HUES64 (cell line): Measurements from ENCODE around the gene ABHD13.
"Not testable (repeated sequence)": the region's sequence is repeated elsewhere in the genome, so short reads cannot be mapped to it uniquely, and the experiment has no call there.

ENCODE experiments used
- H3K27ac ChIP-seq: 2 replicates; pipeline ENCODE4 v1.7.0; 2013; ENCODE audit warnings: low read depth, low read length, inconsistent platforms
- H3K27me3 ChIP-seq: 2 replicates; pipeline ENCODE4 v1.6.1; 2013; ENCODE audit warnings: mild to moderate bottlenecking, low read length; ENCODE audit not compliant: insufficient read depth
- H3K36me3 ChIP-seq: 2 replicates; pipeline ENCODE4 v1.6.1; 2013; ENCODE audit warnings: mild to moderate bottlenecking, low read length; ENCODE audit not compliant: insufficient read depth
- H3K4me1 ChIP-seq: 2 replicates; pipeline ENCODE4 v1.6.1; 2013; ENCODE audit warnings: mild to moderate bottlenecking, low read length, moderate library complexity; ENCODE audit not compliant: insufficient read depth
- H3K4me3 ChIP-seq: 2 replicates; pipeline ENCODE4 v1.5.1; 2013; ENCODE audit warnings: mild to moderate bottlenecking, low read length, moderate library complexity
- H3K9ac ChIP-seq: 2 replicates; pipeline ENCODE4 v1.6.1; 2013; ENCODE audit warnings: mild to moderate bottlenecking, low read depth, low read length
- H3K9me3 ChIP-seq: 2 replicates; pipeline ENCODE4 v1.6.1; 2013; ENCODE audit warnings: low read depth, low read length; ENCODE audit not compliant: insufficient read depth
- WGBS: fragments of 150-250, 120-280 bp; methylation state at CpG from one replicate; pipeline ENCODE4 v1.1.7; 2013; ENCODE audit warnings: missing lambda C conversion rate; 5-methylcytosine and 5-hydroxymethylcytosine counted together

Gene ABHD13

DNA sequence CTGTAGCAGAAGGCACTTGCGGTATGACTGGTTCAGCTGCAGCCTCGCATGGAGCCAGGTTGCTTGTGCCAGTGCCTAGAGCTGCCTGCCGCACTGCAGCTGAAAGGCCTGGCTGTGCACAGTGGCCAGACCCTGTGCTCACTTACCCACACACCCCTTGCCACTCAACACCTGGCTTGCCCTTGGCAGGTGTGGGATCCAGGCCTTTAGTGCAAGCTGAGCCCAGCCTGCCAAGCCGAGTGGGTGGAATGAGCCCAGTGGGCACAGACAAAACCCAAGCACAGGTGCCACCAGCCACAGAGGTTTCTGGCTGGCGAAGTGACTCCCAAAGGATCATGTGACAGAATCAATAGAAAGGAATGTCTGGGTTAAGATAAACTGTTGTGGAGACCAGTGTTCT, 22.3 kb upstream of the ABHD13 start:
- 84% methylated on average over 5 of the region's 5 CpGs for WGBS
- Histone ChIP-seq H3K9ac (no peak overlapping the region), H3K27ac (no peak overlapping the region), H3K9me3 (peaks cover 20% of the 10 kb centered on the region), H3K4me1 (no peaks in the 10 kb centered on the region), H3K36me3 (no peaks in the 10 kb centered on the region), H3K4me3 (no peak overlapping the region), H3K27me3 (no peaks in the 10 kb centered on the region)

DNA sequence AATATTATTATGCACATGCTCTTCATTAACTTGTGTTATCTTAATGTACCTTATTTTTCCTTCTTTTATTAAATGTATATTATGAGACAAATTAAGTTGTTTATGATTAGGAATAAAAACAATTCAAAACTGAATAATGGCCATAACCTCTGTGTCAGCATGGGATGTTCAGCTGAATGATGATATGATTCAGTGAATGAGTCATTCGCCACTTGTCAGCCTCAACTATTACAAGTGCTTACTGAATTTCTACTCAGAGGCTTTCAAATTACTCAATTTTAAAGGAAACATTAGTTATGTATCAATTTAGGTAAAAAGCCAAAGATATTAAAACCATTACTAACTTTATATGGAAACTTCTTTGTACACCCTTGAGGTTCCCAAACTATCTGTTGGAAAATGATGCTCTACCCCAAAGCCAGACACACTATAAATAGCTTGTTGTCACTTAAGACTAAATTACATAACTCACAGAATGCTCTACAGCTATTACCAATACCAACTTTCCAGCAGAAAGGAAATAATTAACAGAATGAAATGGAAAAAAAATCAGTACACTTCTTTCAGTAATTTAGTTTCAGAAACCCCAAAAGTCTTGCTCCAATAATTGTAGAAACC, 17.3 kb upstream of the ABHD13 start:
- Histone ChIP-seq H3K4me1 (no peaks in the 10 kb centered on the region), H3K9me3 (0 out of 2 replicates have a peak, but pooled peaks cover under 1% of the 10 kb centered on the region), H3K4me3 (no peak overlapping the region), H3K9ac (no peak overlapping the region), H3K27ac (no peak overlapping the region), H3K27me3 (no peaks in the 10 kb centered on the region), H3K36me3 (no peaks in the 10 kb centered on the region)
- no CpG with 5 or more reads among the region's 1 CpG for WGBS

DNA sequence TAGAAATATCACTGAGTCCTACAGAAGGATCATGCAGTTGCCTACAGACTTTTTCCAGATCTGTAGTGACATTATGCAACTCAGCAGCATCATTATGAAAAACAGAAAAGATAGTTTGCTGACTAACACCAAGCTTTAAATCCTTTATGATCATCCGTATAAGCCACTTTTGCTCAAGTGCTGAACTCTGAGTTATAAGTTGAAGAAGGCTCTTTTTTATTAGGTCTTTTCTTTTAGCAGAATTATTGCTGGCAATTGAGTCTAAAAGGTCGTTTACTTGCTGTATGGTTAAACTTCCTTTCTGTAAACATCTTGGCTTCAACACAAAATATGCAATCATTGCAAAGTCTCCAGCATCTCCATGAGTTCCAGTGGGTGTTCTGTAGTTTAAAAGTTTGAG, 7.6 kb upstream of the ABHD13 start:
- WGBS = 100% methylated on average over 1 of the region's 2 CpGs
- H3K27ac ChIP-seq = no peak overlapping the region
- no peak overlapping the region for H3K4me3 ChIP-seq

DNA sequence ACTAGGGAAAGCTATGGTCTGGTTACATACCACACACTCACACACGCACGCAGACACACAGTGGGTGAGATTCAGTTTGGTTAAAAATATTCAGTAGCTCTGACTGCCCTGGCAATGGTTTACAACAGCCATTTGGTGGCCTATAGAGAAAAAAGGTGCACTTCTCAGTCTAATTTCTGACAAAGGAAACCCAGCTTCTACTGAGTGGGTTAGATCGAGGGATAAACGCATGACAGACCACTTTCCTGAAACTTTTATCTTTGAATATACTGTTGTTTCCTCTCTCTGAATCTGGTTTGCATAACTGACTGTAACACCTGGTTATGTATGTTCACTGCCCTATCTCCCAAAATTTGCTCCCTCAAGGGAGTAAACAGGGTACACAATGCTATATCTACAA, 5.3 kb upstream of the ABHD13 start:
- Histone ChIP-seq H3K27ac (no peak overlapping the region), H3K27me3 (no peaks in the 10 kb centered on the region), H3K36me3 (peaks cover 18% of the 10 kb centered on the region), H3K4me3 (no peak overlapping the region), H3K4me1 (peaks cover 5% of the 10 kb centered on the region; the same call in 1 of the 2 replicates), H3K9ac (no peak overlapping the region), H3K9me3 (no peaks in the 10 kb centered on the region)
- WGBS = 100% methylated on average over 4 of the region's 4 CpGs

More for the DNA sequence above, 7.6 kb upstream of the ABHD13 start:
- peaks cover under 1% of the 10 kb centered on the region; the same call in 1 of the 2 replicates for H3K4me1 ChIP-seq
- H3K36me3 ChIP-seq = peaks cover 18% of the 10 kb centered on the region
- H3K9me3 ChIP-seq = no peaks in the 10 kb centered on the region
- H3K27me3 ChIP-seq = no peaks in the 10 kb centered on the region
- H3K9ac ChIP-seq = no peak overlapping the region

DNA sequence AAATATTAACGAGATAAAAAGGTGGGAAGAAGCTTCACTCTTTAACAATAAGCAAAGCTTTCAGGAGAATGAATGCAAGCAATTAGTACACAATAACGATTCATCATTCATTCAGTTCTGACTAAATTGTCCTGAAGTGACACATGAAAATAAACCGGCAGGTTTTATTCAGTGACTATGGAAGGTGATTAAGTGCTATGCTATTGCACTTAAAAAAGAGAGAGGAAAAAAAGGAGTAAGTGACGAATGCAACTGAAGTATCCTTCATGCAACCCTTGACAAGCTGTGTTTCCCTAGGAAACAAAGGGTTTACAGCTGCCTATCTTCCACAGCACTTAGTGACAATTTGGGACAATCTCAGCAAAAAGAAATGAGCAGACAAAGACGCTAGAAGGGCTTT, 4.2 kb upstream of the ABHD13 start:
- H3K27me3 ChIP-seq = no peaks in the 10 kb centered on the region
- no peak overlapping the region for H3K9ac ChIP-seq
- H3K4me3 ChIP-seq = peak overlapping the region; percentile 59
- peaks cover 5% of the 10 kb centered on the region; the same call in 1 of the 2 replicates for H3K4me1 ChIP-seq
- no peak overlapping the region for H3K27ac ChIP-seq
- H3K9me3 ChIP-seq = no peaks in the 10 kb centered on the region
- H3K36me3 ChIP-seq = peaks cover 18% of the 10 kb centered on the region
- WGBS = 79% methylated on average over 4 of the region's 5 CpGs

DNA sequence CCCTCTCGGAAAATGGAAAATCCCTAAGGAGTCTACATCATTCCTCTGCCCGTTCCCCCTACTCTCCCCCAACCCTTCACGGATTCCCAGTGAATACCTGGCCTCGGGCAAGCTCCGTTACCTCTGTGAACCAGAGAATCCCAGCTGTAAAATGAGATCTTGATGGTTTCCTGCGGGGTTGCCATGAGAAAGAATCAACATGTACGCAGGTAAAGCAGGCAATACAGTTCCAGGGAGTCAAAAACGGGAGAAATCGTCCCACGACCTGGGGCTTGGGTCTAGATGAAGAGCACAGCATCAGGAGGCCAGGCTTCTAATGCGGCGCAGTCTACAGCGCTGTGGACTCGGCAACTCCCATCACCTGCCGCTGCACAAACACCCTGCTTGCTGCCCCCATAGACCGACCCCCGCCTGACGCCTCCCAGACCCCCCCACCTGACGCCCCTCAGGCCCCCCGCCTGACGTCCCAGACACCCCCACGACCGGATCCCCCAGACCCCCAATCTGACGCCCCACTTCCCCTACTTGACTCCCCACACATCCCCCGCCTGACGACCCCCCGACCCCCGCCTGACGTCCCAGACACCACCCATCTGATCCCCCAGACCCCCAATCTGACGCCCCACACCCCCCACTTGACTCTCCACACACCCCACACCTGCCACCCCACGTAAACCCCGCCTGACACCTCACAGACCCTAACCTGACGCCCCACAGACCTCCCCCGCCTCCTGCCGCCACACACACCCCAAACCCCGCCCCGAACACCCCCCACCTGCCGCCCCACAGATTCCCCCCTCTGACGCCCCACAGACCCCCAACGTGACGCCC, 3.5 kb upstream of the ABHD13 start:
- Histone ChIP-seq H3K36me3 (peaks cover 13% of the 10 kb centered on the region), H3K27me3 (no peaks in the 10 kb centered on the region), H3K4me3 (peak overlapping the region; percentile 59), H3K9ac (peak overlapping the region; percentile 29; the same call in 1 of the 2 replicates), H3K9me3 (no peaks in the 10 kb centered on the region), H3K27ac (no peak overlapping the region), H3K4me1 (peaks cover 12% of the 10 kb centered on the region)
- 3% methylated on average over 26 of the region's 41 CpGs for WGBS

DNA sequence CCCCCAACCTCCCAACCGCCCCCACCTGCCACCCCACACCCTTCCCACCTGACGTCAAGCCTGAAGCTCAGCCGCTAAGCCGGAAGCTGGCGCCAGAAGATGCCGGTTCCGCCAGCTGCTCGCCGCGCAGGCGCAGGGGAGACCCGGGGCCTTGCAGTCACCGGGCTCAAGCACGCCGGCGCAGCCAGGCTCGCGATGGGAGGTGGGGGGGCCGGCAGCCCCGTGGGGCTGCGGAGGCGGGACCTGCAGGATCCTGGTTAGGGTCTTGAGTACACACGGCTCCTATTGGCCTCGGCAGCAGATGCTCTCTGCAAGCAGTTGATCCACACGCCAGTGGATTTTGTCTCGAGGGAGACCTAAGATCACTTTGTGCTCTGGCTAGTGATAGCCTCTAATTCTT, 2.8 kb upstream of the ABHD13 start, which contains the start of gene LIG4:
Gene LIG4, minus strand, starts transcription at position 101 of the 400 bp plus-strand sequence. CDS start 4,268 bp downstream, outside the sequence.
- H3K4me3 ChIP-seq = peak within 1 kb of the TSS; percentile 68
- H3K27ac ChIP-seq = peak within 1 kb of the TSS; percentile 56
- H3K9me3 ChIP-seq = no peaks in the 10 kb centered on the region
- H3K4me1 ChIP-seq = peaks cover 13% of the 10 kb centered on the region
- under 1% methylated on average over 25 of the region's 26 CpGs for WGBS
- H3K9ac ChIP-seq = peak within 1 kb of the TSS; percentile 60
- peaks cover 6% of the 10 kb centered on the region for H3K36me3 ChIP-seq
- no peaks in the 10 kb centered on the region for H3K27me3 ChIP-seq

DNA sequence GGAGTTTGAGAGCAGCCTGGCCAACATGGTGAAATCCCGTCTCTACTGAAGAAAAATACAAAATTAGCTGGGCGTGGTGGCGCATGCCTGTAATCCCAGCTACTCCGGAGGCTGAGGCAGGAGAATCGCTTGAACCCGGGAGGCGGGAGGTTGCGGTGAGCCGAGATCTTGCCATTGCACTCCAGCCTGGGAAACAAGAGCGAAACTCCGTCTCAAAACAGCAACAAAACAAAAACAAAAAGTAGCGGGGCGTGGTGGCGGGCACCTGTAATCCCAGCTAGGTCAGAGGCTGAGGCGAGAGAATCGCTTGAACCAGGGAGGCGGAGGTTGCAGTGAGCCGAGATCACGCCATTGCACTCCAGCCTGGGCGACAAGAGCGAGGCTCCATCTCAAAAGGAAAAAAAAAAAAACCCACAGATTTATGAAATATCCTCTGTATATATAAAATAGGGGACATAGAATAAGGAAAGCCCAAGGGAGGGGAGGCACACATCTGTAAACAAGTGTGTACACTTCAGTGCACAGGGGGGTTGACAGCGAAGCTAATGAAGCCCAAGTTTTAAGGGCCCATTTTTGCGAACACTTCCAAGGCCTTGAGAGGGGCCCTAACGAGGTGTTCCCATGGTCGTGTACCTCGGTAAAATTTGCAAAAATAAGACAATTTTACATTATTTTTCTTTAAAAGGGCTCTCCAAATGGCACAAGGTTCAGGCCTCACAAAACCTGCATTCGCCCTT, 717 bp upstream of the ABHD13 start:
- Histone ChIP-seq H3K9ac (peak overlapping the region; percentile 95), H3K4me1 (peaks cover 13% of the 10 kb centered on the region), H3K27ac (peak overlapping the region; percentile 90), H3K4me3 (peak overlapping the region; percentile 98)
- not testable (repeated sequence) for H3K9me3 ChIP-seq, H3K27me3 ChIP-seq, H3K36me3 ChIP-seq
- WGBS = 74% methylated on average over 25 of the region's 27 CpGs

DNA sequence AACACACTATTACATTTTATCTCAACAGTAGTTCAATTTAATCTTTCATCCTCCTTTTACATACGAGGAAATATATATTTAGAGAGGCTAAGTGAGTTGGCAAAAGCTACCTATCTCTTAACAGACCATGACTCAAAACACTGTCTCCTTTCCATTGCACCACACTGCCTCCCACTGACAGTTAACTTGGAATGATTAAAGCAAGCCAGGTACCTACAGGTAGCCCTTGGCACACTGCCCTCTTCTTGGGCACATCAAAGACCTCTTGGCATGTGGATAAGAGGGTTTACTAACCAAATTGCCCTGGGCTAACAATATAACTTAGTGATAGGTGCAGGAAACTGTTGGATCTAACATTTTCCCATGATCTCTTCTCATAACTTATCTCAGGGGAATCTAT, 1.8 kb downstream of the ABHD13 start:
- WGBS = 100% methylated on average over 1 of the region's 1 CpG
- Histone ChIP-seq H3K27me3 (no peaks in the 10 kb centered on the region), H3K4me1 (peaks cover 13% of the 10 kb centered on the region), H3K36me3 (no peaks in the 10 kb centered on the region), H3K9ac (no peak overlapping the region), H3K27ac (no peak overlapping the region), H3K9me3 (no peaks in the 10 kb centered on the region), H3K4me3 (peak overlapping the region; percentile 98; the same call in 1 of the 2 replicates)

DNA sequence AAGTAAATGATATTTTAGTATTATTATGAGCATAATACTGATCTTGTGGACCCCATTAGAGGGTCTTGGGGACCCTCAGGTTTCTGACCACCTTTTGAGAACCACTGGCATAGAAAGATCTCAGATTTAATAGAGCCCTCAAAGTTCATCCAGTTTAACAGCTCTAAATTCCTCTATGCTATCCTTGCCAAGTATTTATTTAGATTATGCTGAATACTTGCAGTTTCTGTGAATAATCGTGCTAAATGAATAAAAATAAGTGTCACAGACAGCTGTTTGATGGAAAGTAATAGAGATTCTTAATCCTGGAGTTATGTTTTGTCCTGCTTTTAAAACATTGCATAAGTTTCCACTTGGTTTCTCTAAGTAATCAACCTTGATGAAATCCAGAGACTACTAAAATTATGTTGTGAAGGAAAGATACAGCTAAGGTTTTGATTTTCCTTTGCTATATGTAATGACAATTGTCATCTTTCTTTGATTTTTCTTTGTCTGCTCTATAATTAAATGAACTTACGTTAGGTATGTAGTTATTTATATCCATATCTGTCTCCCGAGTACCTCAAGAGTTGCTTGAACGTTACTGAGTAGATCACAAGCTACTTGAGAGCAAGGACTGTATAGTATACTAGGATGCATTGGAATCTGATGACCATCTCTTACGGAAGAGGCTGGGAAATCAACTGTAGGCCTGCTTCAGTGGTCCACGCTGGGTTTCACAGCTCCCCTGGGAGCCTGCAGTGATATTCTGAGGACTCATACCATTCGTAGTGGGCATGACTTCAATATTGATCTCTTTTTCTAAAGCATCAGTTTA, 5.7 kb downstream of the ABHD13 start:
- no peak overlapping the region for H3K27ac ChIP-seq
- whole genome bisulfite sequencing = 95% methylated on average over 7 of the region's 7 CpGs
- no peaks in the 10 kb centered on the region for H3K9me3 ChIP-seq
- no peak overlapping the region for H3K9ac ChIP-seq
- H3K27me3 ChIP-seq = no peaks in the 10 kb centered on the region
- H3K4me3 ChIP-seq = no peak overlapping the region
- H3K36me3 ChIP-seq = no peaks in the 10 kb centered on the region
- peaks cover 7% of the 10 kb centered on the region for H3K4me1 ChIP-seq
